Pancreas (tissue), 10 donors: ENCODE measurements around the gene MRRF. TPM values are rescaled to one million over a fixed set of nuclear protein-coding genes. Genes with fewer than 3 reads are reported as not detected.
A peak's percentile ranks its signal among the peaks of the same experiment; 100 is the strongest.

Experiments used
- ATAC-seq, 4 donors: fragments of 200-7000 bp; cut with Tn5 transposase; one replicate each; pipeline versions ENCODE4 v1.8.0 to v1.9.1; 2020; ENCODE audit warnings: mild to moderate bottlenecking in 4 of 4, moderate library complexity in 4 of 4
- DNase-seq, 6 donors: peaks; one replicate each; pipeline ENCODE4 v3.0.0-alpha.2; 2020
- FAIRE-seq: peaks from 2 replicates; lab custom pipeline; 2012; peaks lifted over from hg19 to GRCh38; lab: Jason Lieb, UNC
- H3K27ac ChIP-seq, 4 donors: fragments of 200-600 bp; sonication (generic); 1 replicate in 3 of 4; 2 replicates in 1 of 4; pipeline versions ENCODE4 v1.5.0 to v1.8.0; 2020
- H3K27me3 ChIP-seq, 4 donors: fragments of 200-600 bp; one replicate each; pipeline ENCODE4 v1.8.0; 2021
- H3K36me3 ChIP-seq, 3 donors: fragments of 200-600 bp; sonication (generic) in 1 of 3; one replicate each; pipeline versions ENCODE4 v1.5.0 to v1.8.0; 2020 to 2021
- H3K4me1 ChIP-seq, 3 donors: fragments of 200-600 bp; one replicate each; pipeline ENCODE4 v1.8.0; 2021
- H3K4me3 ChIP-seq, 4 donors: fragments of 200-600 bp; sonication (generic) in 2 of 4; one replicate each; pipeline versions ENCODE4 v1.5.0 to v1.8.0; 2020 to 2021
- H3K9me3 ChIP-seq, 4 donors: fragments of 200-600 bp; one replicate each; pipeline ENCODE4 v1.8.0; 2021
- WGBS, 2 donors: extraction: QIAGEN DNeasy Blood & Tissue Kit; methylation state at CpG; one replicate each; pipeline ENCODE4 v1.1.7; 2013; 5-methylcytosine and 5-hydroxymethylcytosine counted together
- intact Hi-C, 3 donors: fragments of 100-400 bp; cut with DNase I; formaldehyde crosslinking; loops; one replicate each; pipeline versions ENCODE4 v1.11.1 to v1.14.2; 2022
- polyA plus RNA-seq, 2 donors: library from polyadenylated mRNA; stranded (reverse); fragments of 200-250 nt; gene quantifications; one replicate each; pipeline ENCODE4 v1.2.3, GENCODE V29; 2013
- total RNA-seq, 6 donors: library from RNA; stranded (reverse); fragmentation: NEBNext Ultra II Directional in 4 of 6; extraction: Animal tissue kit (Norgen Biotek cat#: 25700) in 4 of 6; gene quantifications; one replicate each; pipeline versions ENCODE4 v1.2.1 to v1.2.4, GENCODE V29; 2021 to 2023
- TF ChIP-seq, protein P1 (sequence below), 4 donors: fragments of 200-600 bp; sonication (generic) in 3 of 4; IDR thresholded peaks; one replicate each; pipeline versions ENCODE4 v1.5.0 to v1.8.0; 2021; ENCODE audit warnings: antibody characterized with exemption in 4 of 4
- donor health status: healthy with polysubstance abuse.
- donor health status: DM: no; HTN: no; CAD: no; lungs with moderate emphysema.
- donor health status: DM: no; HTN: no; CAD: no.
- donor health status: control.
- donor health status: control.
- donor health status: Bipolar disorder and iron deficiency.
- donor health status: DM: yes; HTN: yes; CAD: no.
- donor health status: DM: no; HTN: no; CAD: no.
- donor health status: DM: no; HTN: no; CAD: no.
- donor health status: DM: yes; HTN: yes; CAD: no.

Gene MRRF
- total and polyA plus RNA-seq, 8 donors, result 13.0 to 27.8 (median 17.5) TPM

DNA sequence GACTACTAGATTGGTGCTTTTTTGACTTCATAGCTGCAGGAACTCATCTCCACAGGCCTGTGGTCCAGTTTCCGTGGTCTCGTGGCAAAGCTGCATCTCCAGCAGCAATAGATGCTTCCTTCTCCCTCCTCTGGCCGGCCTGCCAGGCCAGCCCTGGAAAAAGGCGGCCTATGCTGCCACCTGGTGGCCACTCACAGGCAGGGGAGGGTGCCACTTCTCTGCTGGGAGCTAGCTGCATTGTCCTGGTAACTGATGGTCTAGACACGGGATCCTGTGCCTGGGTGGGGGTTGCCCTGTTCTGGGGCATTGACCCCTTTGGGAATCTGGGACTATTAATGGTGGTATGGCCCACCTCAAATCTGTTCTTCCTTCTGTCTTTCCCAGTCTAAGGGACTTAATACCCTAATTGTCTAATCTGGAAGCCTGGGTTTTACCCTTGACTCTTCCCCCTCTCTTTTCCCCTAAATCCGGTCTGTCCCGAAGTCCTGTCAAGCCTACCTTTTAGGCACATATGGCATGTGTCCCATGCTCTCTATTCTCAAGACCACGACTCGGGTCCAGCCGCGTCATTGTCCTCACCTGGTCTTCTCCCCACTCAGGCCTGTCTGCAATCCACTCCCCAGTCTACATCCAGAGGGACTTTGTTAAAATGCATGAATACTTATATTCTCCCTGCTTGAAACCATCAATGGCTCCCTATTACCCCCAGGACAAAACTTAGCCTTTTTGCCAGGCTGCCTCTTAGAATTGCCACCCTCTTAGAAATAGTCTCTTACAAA lies 86.1 kb downstream of the MRRF start:
- ATAC-seq (peak; percentile 86 to 94 (median 92)), DNase-seq (peak; percentile 65 to 95 (median 84)), FAIRE-seq (no peak)
- WGBS, 2 donors, result 26 to 28% methylated on average over 11 of the region's 11 CpGs
- H3K4me3 ChIP-seq, result no peak overlapping the region
- H3K36me3 ChIP-seq, result no peaks in the 10 kb centered on the region
- TF ChIP-seq, protein P1, sequence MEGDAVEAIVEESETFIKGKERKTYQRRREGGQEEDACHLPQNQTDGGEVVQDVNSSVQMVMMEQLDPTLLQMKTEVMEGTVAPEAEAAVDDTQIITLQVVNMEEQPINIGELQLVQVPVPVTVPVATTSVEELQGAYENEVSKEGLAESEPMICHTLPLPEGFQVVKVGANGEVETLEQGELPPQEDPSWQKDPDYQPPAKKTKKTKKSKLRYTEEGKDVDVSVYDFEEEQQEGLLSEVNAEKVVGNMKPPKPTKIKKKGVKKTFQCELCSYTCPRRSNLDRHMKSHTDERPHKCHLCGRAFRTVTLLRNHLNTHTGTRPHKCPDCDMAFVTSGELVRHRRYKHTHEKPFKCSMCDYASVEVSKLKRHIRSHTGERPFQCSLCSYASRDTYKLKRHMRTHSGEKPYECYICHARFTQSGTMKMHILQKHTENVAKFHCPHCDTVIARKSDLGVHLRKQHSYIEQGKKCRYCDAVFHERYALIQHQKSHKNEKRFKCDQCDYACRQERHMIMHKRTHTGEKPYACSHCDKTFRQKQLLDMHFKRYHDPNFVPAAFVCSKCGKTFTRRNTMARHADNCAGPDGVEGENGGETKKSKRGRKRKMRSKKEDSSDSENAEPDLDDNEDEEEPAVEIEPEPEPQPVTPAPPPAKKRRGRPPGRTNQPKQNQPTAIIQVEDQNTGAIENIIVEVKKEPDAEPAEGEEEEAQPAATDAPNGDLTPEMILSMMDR (IDR thresholded peaks at IDR 0.05), result peak; percentile 91 to 96 (median 94)
- H3K4me1 ChIP-seq, result no peaks in the 10 kb centered on the region
- H3K27me3 ChIP-seq, result no peaks in the 10 kb centered on the region
- intact Hi-C loops, result loop anchor here in 2 of 3 donors (2.0 to 10.0 kb wide), 2 partner anchors 224 to 236 kb away; no protein-coding TSS in a partner anchor
- H3K9me3 ChIP-seq, result no peaks in the 10 kb centered on the region
- no peak overlapping the region for H3K27ac ChIP-seq

- DNase-seq (peak in 1 of 6 donors; percentile 43), FAIRE-seq (no peak), ATAC-seq (peak in 2 of 4 donors; percentile 46 to 66)
- no peak overlapping the region for H3K27ac ChIP-seq
- TF ChIP-seq, protein P1 (IDR thresholded peaks at IDR 0.05), result no peak
- no peaks in the 10 kb centered on the region for H3K27me3 ChIP-seq
- H3K4me3 ChIP-seq, result no peak overlapping the region
- H3K9me3 ChIP-seq, result no peaks in the 10 kb centered on the region
- WGBS, 2 donors, result 78 to 82% methylated on average over 8 of the region's 8 CpGs
- intact Hi-C loops, result loop anchor here in 1 of 3 donors (10.0 kb wide), 1 partner anchor 240 kb away; no protein-coding TSS in a partner anchor
- no peaks in the 10 kb centered on the region for H3K36me3 ChIP-seq
- no peaks in the 10 kb centered on the region for H3K4me1 ChIP-seq
Observed at GRCh38 chr9:122354536-122355199, 90.0 kb downstream of the MRRF start.

GRCh38 chr9:122355336-122355875 lies 90.7 kb downstream of the MRRF start:
- FAIRE-seq (no peak), DNase-seq (no peak)
- no peaks in the 10 kb centered on the region for H3K36me3 ChIP-seq

GRCh38 chr9:122356627-122357026 lies 91.9 kb downstream of the MRRF start:
- DNase-seq, result no peak
- no peaks in the 10 kb centered on the region for H3K9me3 ChIP-seq
- 41 to 63% methylated on average over 2 of the region's 2 CpGs for WGBS, 2 donors
- TF ChIP-seq, protein P1 (IDR thresholded peaks at IDR 0.05), result no peak
- H3K27ac ChIP-seq, result no peak overlapping the region
- no peaks in the 10 kb centered on the region for H3K4me1 ChIP-seq
- H3K4me3 ChIP-seq, result no peak overlapping the region
- no peaks in the 10 kb centered on the region for H3K27me3 ChIP-seq
- no peak for ATAC-seq
- no peaks in the 10 kb centered on the region for H3K36me3 ChIP-seq
- intact Hi-C loops, result loop anchor here in 1 of 3 donors (10.0 kb wide), 1 partner anchor 242 kb away; no protein-coding TSS in a partner anchor
- no peak for FAIRE-seq

More at GRCh38 chr9:122355336-122355875, 90.7 kb downstream of the MRRF start:
- H3K9me3 ChIP-seq, result no peaks in the 10 kb centered on the region
- intact Hi-C loops, result loop anchor here in 1 of 3 donors (10.0 kb wide), 1 partner anchor 241 kb away; no protein-coding TSS in a partner anchor
- peak in 2 of 4 donors; percentile 30 to 49 for ATAC-seq
- H3K27ac ChIP-seq, result no peak overlapping the region
- H3K27me3 ChIP-seq, result no peaks in the 10 kb centered on the region
- no peaks in the 10 kb centered on the region for H3K4me1 ChIP-seq
- no peak overlapping the region for H3K4me3 ChIP-seq
- 77 to 79% methylated on average over 4 of the region's 4 CpGs for WGBS, 2 donors
- TF ChIP-seq, protein P1 (IDR thresholded peaks at IDR 0.05), result no peak
